Keratinocyte (primary cell): ENCODE results near the gene PPP3CB. TPM values are rescaled to one million over a fixed set of nuclear protein-coding genes. Genes with fewer than 3 reads are reported as not detected.
"Not testable (repeated sequence)": the region's sequence is repeated elsewhere in the genome, so short reads cannot be mapped to it uniquely, and the experiment has no call there.

ENCODE experiments used
- DNase-seq: peaks from one replicate; pipeline ENCODE4 v3.0.0-alpha.2; 2011; ENCODE audit warnings: low read depth, missing footprints, low spot score
- FAIRE-seq: peaks from 2 replicates; lab custom pipeline; 2011; peaks lifted over from hg19 to GRCh38; lab: Jason Lieb, UNC
- H2AFZ ChIP-seq: 2 replicates; pipeline ENCODE4 v1.6.0; 2012; ENCODE audit warnings: low read length, control low read depth, inconsistent platforms; ENCODE audit not compliant: control insufficient read depth
- H3K27ac ChIP-seq: 2 replicates; pipeline ENCODE4 v1.5.1; 2011; ENCODE audit warnings: low read length; ENCODE audit not compliant: control insufficient read depth, insufficient read depth
- H3K27me3 ChIP-seq: 3 replicates; pipeline ENCODE4 v1.6.0; 2011; ENCODE audit warnings: low read length; ENCODE audit not compliant: control insufficient read depth, insufficient read depth; ENCODE audit errors: extremely low read depth
- H3K36me3 ChIP-seq, 2 experiments: 2 replicates in 1 of 2; 3 replicates in 1 of 2; pipeline ENCODE4 v1.5.1; 2011; ENCODE audit warnings: low read length in 2 of 2, mild to moderate bottlenecking in 1 of 2; ENCODE audit not compliant: control insufficient read depth in 2 of 2, insufficient read depth in 2 of 2; ENCODE audit errors: extremely low read depth in 1 of 2
- H3K4me1 ChIP-seq: 3 replicates; pipeline ENCODE4 v1.5.1; 2011; ENCODE audit warnings: low read length; ENCODE audit not compliant: control insufficient read depth, insufficient read depth; ENCODE audit errors: extremely low read depth
- H3K4me2 ChIP-seq: 3 replicates; pipeline ENCODE4 v1.6.0; 2011; ENCODE audit warnings: low read depth, low read length; ENCODE audit not compliant: control insufficient read depth, insufficient read depth; ENCODE audit errors: extremely low read depth
- H3K4me3 ChIP-seq, 3 experiments: fragments of 200-600 bp in 1 of 3; sonication (generic) in 1 of 3; 2 replicates in 2 of 3; 3 replicates in 1 of 3; pipeline ENCODE4 v1.5.1; 2011 to 2016; ENCODE audit warnings: low read length in 3 of 3, mild to moderate bottlenecking in 3 of 3, control low read depth in 2 of 3, inconsistent platforms in 1 of 3, low read depth in 1 of 3, mixed read lengths in 1 of 3, mixed run types in 1 of 3, moderate library complexity in 1 of 3; ENCODE audit not compliant: control insufficient read depth in 2 of 3, insufficient read depth in 2 of 3; ENCODE audit errors: extremely low read depth in 1 of 3
- H3K79me2 ChIP-seq: 2 replicates; pipeline ENCODE4 v1.6.0; 2012; ENCODE audit warnings: low read length; ENCODE audit not compliant: control insufficient read depth, insufficient read depth
- H3K9ac ChIP-seq: 3 replicates; pipeline ENCODE4 v1.6.0; 2011; ENCODE audit warnings: low read length; ENCODE audit not compliant: control insufficient read depth, insufficient read depth; ENCODE audit errors: extremely low read depth
- H3K9me1 ChIP-seq: 3 replicates; pipeline ENCODE4 v1.6.0; 2011; ENCODE audit warnings: low read length; ENCODE audit not compliant: control insufficient read depth, insufficient read depth; ENCODE audit errors: extremely low read depth
- H3K9me3 ChIP-seq: 2 replicates; pipeline ENCODE4 v1.5.1; 2012; ENCODE audit warnings: low read depth, low read length; ENCODE audit not compliant: control insufficient read depth
- H4K20me1 ChIP-seq: 3 replicates; pipeline ENCODE4 v1.6.0; 2011; ENCODE audit warnings: low read length; ENCODE audit not compliant: control insufficient read depth, insufficient read depth; ENCODE audit errors: extremely low read depth
- EZH2 ChIP-seq: IDR thresholded peaks from one replicate; pipeline ENCODE4 v1.6.1; 2012; ENCODE audit warnings: inconsistent platforms, mild to moderate bottlenecking, low read length, moderate library complexity
- dilution Hi-C: fragments of 300-500 bp; cut with MboI; formaldehyde crosslinking; loops from one replicate; pipeline ENCODE4 v1.7.0; 2020; ENCODE audit warnings: low sequenced_read_pairs; ENCODE audit not compliant: extremely low pct_ligation_motif_present
- polyA plus RNA-seq, 5 experiments: library from polyadenylated mRNA; depleted of rRNA in 3 of 5; stranded (reverse) in 3 of 5; stranded (forward) in 1 of 5; unstranded in 1 of 5; fragments of >200 nt; gene quantifications; 1 replicate in 1 of 5; 2 replicates in 3 of 5; 3 replicates in 1 of 5; pipeline versions ENCODE4 v1.2.1 to v1.2.3, GENCODE V29; 2011 to 2012; ENCODE audit warnings: missing spikeins in 2 of 5, low read depth in 1 of 5, low replicate concordance in 1 of 5
- TF ChIP-seq, protein P1 (sequence below), 3 experiments: IDR thresholded peaks in 1 of 3; conservative IDR thresholded peaks in 1 of 3; optimal IDR thresholded peaks in 1 of 3; 2 replicates in 2 of 3; 3 replicates in 1 of 3; pipeline versions ENCODE3 to v1.5.1; 2011; ENCODE audit warnings: low read length in 3 of 3, mild to moderate bottlenecking in 3 of 3, moderate library complexity in 2 of 3, control low read depth in 1 of 3, inconsistent platforms in 1 of 3; ENCODE audit not compliant: insufficient read depth in 2 of 3; ENCODE audit errors: extremely low read depth in 1 of 3

Gene PPP3CB
- polyA plus RNA-seq, 1 donor (not counting 4 experiments of a cell fraction or from before 2014, with no cell fraction given): 23.5 TPM

DNA sequence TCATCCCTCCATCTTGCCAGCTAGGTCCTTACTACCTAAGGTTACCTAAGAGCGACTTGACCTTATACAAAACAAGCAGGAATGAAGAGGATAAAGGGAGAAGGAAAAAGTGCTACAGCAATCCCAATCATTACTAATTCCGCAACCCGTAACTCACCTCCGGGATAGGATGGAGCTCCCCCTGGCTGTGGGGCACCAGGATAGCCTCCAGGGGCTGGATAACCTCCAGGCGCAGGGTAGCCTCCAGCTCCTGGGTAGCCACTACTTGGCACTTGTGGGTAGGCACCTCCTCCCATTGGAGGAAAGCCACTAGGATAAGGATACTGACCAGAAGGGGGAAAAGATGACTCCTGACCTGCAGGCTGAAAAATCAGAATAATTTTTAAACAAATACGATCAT, 97.8 kb downstream of the PPP3CB start:
- H3K36me3 ChIP-seq: peaks cover 15 to 37% of the 10 kb centered on the region in 2 experiments
- no peaks in the 10 kb centered on the region for H3K9me1 ChIP-seq
- H3K79me2 ChIP-seq: peaks cover 39% of the 10 kb centered on the region
- no peak overlapping the region for H3K4me2 ChIP-seq
- no peak overlapping the region for H3K9ac ChIP-seq
- H3K4me1 ChIP-seq: no peaks in the 10 kb centered on the region
- H4K20me1 ChIP-seq: peaks cover 3% of the 10 kb centered on the region
- H3K27ac ChIP-seq: no peak overlapping the region
- H3K4me3 ChIP-seq: no peak overlapping the region
- TF ChIP-seq, protein P1, sequence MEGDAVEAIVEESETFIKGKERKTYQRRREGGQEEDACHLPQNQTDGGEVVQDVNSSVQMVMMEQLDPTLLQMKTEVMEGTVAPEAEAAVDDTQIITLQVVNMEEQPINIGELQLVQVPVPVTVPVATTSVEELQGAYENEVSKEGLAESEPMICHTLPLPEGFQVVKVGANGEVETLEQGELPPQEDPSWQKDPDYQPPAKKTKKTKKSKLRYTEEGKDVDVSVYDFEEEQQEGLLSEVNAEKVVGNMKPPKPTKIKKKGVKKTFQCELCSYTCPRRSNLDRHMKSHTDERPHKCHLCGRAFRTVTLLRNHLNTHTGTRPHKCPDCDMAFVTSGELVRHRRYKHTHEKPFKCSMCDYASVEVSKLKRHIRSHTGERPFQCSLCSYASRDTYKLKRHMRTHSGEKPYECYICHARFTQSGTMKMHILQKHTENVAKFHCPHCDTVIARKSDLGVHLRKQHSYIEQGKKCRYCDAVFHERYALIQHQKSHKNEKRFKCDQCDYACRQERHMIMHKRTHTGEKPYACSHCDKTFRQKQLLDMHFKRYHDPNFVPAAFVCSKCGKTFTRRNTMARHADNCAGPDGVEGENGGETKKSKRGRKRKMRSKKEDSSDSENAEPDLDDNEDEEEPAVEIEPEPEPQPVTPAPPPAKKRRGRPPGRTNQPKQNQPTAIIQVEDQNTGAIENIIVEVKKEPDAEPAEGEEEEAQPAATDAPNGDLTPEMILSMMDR (optimal IDR thresholded peaks at IDR 0.05 in 1 of 3, IDR thresholded peaks at IDR 0.05 in 1 of 3, conservative IDR thresholded peaks at IDR 0.05 in 1 of 3; ENCODE audit: extremely low read depth in 1 of 3, insufficient read depth in 2 of 3, low read length in 3 of 3): peak in 2 of 3 experiments; percentile 29 to 50
- TF ChIP-seq EZH2: no peak
- dilution Hi-C loops: loop anchor here (25.0 kb wide), 1 partner anchor 136 kb away; the partner anchor contains the start of gene MRPS16
- H2AFZ ChIP-seq: no peak overlapping the region
- no peaks in the 10 kb centered on the region for H3K27me3 ChIP-seq
- H3K9me3 ChIP-seq: no peaks in the 10 kb centered on the region
- no peak for FAIRE-seq
- no peak for DNase-seq

DNA sequence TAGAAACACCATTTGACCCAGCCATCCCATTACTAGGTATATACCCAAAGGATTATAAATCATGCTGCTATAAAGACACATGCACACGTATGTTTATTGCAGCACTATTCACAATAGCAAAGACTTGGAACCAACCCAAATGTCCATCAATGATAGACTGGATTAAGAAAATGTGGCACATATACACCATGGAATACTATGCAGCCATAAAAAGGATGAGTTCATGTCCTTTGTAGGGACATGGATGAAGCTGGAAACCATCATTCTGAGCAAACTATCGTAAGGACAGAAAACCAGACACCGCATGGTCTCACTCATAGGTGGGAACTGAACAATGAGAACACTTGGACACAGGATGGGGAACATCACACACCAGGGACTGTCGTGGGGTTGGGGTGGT, 101.5 kb downstream of the PPP3CB start:
- H3K27ac ChIP-seq, DNase-seq, H3K9me1 ChIP-seq, H2AFZ ChIP-seq, H3K4me3 ChIP-seq, H4K20me1 ChIP-seq, H3K9me3 ChIP-seq, FAIRE-seq, H3K4me2 ChIP-seq, H3K4me1 ChIP-seq, H3K27me3 ChIP-seq, H3K9ac ChIP-seq: not testable (repeated sequence)
- Histone ChIP-seq H3K79me2 (peaks cover 13% of the 10 kb centered on the region), H3K36me3 (peaks cover 18 to 43% of the 10 kb centered on the region in 2 experiments)
- dilution Hi-C loops: loop anchor here (25.0 kb wide), 1 partner anchor 132 kb away; the partner anchor contains the start of gene MRPS16

DNA sequence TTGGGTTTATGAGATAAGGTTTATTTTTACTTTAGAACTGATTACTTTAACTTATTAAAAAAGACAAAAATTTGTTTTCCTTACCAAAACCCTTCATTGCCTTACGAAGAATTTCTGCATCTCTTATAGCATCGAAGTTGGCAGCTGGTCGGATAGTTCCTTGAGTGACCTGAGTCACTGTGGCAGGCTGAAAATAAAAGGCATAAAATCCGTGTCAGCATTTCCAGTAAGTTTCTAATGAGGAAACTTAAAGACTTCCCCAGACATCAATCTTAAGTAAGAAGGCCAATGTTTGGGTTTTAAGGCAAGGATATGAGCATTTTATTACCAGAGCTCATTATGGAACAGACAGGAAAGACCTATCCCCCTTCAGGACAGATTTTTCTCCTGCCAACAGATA, 107.6 kb downstream of the PPP3CB start:
- Histone ChIP-seq H3K9me1 (no peaks in the 10 kb centered on the region), H3K79me2 (peaks cover 7% of the 10 kb centered on the region), H3K9ac (no peak overlapping the region), H3K4me1 (no peaks in the 10 kb centered on the region), H3K27me3 (no peaks in the 10 kb centered on the region), H3K36me3 (peaks cover 18 to 40% of the 10 kb centered on the region in 2 experiments), H3K27ac (no peak overlapping the region), H3K9me3 (no peaks in the 10 kb centered on the region), H2AFZ (no peak overlapping the region), H4K20me1 (no peaks in the 10 kb centered on the region), H3K4me3 (no peak overlapping the region), H3K4me2 (no peak overlapping the region)
- no peak for DNase-seq
- TF ChIP-seq EZH2: no peak
- TF ChIP-seq, protein P1 (optimal IDR thresholded peaks at IDR 0.05 in 1 of 3, IDR thresholded peaks at IDR 0.05 in 1 of 3, conservative IDR thresholded peaks at IDR 0.05 in 1 of 3; ENCODE audit: extremely low read depth in 1 of 3, insufficient read depth in 2 of 3, low read length in 3 of 3): no peak
- dilution Hi-C loops: loop anchor here (25.0 kb wide), 1 partner anchor 126 kb away; the partner anchor contains the start of gene MRPS16
- FAIRE-seq: no peak
